ENCODE data around the gene TFRC.

- TF ChIP-seq POLR2A (IDR thresholded peaks at IDR 0.05) (no peak), EP300 (IDR thresholded peaks at IDR 0.05) (no peak)
- TF ChIP-seq, protein P1, sequence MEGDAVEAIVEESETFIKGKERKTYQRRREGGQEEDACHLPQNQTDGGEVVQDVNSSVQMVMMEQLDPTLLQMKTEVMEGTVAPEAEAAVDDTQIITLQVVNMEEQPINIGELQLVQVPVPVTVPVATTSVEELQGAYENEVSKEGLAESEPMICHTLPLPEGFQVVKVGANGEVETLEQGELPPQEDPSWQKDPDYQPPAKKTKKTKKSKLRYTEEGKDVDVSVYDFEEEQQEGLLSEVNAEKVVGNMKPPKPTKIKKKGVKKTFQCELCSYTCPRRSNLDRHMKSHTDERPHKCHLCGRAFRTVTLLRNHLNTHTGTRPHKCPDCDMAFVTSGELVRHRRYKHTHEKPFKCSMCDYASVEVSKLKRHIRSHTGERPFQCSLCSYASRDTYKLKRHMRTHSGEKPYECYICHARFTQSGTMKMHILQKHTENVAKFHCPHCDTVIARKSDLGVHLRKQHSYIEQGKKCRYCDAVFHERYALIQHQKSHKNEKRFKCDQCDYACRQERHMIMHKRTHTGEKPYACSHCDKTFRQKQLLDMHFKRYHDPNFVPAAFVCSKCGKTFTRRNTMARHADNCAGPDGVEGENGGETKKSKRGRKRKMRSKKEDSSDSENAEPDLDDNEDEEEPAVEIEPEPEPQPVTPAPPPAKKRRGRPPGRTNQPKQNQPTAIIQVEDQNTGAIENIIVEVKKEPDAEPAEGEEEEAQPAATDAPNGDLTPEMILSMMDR (IDR thresholded peaks at IDR 0.05) = no peak
These were observed 705 bp upstream of the TFRC start for GRCh38 chr3:196082619-196082971.

Data from ovary (tissue), 3 donors.